Measurements from ENCODE around the gene INTS11.

Gene INTS11

GRCh38 chr1:1357871-1358432 is 33.5 kb upstream of the INTS11 start:
- DNase-seq (ENCODE audit: low read depth): peak; percentile 62

- peak; percentile 56 for DNase-seq (ENCODE audit: low read depth)
Observed at GRCh38 chr1:1356796-1357401, 32.4 kb upstream of the INTS11 start.

DNA sequence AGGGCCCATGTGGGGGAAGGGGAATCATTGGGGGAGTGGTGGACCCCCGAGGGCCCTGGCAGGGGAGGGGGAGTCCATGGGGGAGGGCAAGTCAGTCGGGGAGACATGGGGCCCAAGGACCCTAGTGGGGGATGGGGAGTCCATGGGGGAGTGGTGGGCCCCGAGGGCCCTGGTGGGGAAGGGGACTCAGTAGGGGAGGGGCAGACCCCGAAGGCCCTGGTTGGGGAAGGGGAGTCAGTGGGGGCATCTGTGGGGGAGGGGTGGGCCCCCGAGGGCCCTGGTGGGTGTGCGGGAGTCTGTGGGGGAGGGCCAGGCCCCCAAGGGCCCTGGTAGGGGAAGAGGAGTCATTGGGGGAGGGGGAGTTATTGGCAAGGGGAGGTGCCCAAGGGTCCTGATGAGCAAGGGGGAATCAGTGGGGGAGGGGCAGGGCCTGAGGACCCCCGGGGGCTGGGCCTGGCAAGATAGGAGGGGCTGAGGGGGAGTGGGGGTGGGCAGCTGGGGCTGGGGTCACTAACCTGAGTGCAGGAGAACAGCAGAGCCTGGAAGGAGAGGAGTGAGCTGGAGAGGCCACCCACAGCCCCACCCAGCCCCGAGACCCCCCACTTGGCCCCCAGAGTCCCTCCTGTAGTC is 31.8 kb upstream of the INTS11 start:
- no peak for DNase-seq (ENCODE audit: low read depth)

DNA sequence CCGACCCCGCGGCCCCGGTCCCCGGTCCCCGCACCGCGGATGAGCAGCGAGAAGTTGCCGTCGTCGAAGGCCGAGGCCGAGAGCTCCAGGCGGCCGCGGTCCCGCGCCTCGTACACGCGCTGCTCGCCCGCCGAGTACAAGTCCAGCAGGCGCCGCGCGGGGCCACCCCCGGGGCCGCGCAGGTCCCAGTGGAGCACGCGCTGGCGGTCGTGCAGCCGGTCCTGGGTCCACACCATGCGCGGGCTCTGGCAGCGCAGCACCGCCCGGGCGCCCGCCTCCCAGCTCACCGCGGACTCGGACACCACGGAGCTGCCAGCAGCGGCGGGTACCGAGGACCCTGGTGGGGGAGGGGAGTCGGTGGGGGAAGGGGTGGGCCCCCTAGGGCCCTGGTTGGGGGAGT is 31.0 kb upstream of the INTS11 start:
- DNase-seq (ENCODE audit: low read depth): no peak

- DNase-seq (ENCODE audit: low read depth): no peak
Observed at GRCh38 chr1:1354271-1355247, 30.1 kb upstream of the INTS11 start.

GRCh38 chr1:1353389-1354151 is 29.1 kb upstream of the INTS11 start:
- DNase-seq (ENCODE audit: low read depth): no peak

- no peak for DNase-seq (ENCODE audit: low read depth)
Observed at GRCh38 chr1:1352786-1353388, 28.4 kb upstream of the INTS11 start.

DNA sequence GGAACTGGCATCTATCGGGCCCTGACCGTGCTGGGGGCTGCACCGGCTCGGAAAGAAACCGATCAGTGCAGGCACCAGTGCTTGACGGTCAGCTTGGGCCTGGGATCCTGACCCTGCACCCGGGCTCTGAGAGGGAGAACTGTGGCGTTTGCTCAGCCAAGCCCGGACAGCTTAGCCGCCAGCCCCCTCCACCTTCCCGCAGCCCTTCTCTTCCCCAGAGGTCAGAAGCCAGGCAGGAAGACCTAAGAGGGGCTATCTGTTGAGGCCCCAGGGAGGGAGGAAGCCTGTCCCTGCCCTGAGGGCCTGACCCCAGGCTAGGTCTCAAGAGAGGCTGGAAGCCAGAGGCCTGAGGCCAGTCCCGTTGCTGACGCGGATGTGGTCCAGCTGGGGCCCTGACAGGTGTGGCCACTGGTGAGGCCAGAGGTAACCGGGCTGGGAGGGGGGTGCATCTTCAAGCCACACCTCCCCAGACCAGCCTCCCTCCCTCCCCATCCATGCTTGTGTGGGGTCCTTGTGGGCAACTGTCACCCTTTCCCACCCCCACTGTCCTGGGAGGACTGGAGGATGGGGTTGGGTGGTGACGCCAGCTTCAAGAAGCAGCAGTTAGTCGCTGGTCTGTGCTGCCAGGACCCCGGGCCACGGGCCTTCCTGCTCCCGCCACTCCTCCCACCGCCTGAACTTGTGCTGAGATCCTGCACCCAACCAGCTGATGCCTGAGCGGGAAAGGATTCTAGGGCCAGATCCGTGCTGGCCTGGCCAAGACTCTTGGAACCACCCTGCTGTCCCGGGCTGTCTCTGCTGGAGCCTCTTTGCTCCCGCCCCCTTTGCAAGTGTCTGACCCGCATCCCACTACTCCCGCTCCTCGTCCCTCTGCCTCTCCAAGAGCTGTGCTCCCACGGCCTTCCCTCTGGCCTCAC is 27.3 kb upstream of the INTS11 start:
- peak; percentile 42 for DNase-seq (ENCODE audit: low read depth)

DNA sequence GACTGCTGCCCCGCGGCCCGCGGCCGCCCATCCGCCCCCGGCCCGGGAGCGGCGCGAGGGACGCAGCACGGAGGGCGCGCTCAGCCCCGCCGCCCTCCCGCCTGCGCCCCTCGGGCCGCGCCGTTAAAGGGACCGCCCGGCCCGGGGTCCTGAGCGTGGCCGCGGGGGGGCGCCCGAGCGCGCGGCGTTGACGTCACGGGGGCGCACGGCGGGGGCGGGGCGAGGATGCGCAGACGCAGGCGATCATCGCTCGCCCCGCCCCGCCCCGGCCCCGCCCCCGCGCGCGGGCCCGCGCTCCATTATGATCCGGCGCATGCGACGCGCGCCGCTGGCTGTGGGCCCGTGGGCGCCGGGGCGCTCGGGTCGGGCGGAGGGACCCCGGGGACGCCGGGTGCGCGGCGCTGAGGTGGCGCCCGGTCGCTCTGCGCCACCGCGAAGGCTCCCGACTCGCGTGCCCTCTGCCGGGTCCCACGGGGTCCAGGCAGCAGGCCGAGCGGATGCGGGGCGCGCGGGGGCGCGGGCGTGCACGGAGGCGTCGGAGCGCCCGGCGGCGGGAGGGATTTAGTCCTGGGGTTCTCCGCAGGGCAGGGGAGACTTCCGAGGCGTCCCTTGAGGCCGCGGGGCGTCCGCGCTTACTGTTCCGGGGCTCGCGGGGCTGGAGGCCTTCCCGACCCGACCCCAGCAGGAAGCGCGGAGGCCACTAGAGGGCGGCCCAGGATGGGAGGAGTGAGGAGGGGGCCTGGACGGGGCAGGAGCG is 25.0 kb upstream of the INTS11 start, which contains the start of gene DVL1:
Gene DVL1 (minus strand): TSS at position 163 of the 757 bp plus-strand sequence. CDS start 353 bp downstream, outside the sequence.
- peak; percentile 75 for DNase-seq (ENCODE audit: low read depth)

DNA sequence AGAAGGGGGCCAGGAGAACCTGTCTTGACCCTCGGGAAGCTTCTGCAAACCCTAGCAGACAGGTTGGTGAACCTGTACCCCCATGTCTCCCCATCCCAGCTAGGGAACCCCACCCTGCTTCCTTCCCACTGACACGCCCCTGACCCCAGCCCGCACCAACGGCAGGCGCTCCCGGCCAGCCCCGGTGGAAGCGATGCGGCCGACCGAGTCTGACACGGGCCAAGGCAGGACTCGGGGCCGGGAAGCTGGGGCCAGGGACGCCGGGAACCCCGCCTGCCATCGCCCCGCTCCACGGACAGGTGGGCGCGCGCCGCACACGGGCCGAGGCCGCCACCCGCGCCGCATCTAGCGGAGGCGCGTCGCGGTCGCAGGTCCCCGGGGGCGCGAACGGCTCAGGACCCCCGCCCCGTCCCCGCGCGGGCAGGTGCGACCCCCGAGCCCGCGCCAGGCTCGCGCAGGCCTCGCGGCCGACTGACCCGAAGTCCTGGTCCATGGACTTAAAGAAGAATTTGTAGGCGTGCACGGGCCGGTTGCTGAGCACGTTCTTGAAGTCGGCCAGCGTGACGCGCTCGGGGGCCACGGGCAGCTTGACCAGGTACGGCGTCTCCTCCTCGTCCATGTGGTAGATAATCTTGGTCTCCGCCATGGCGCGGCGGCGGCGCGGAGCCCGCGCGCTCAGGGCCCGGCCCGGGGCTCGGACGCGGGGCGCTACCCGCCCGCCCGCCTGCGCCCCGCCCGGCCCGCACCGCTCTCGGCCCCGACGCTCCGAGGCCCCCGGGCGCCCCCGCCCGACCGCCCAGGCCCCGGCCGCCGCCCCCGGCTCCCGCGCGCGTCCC is 24.2 kb upstream of the INTS11 start:
- peak; percentile 60 for DNase-seq (ENCODE audit: low read depth)

DNA sequence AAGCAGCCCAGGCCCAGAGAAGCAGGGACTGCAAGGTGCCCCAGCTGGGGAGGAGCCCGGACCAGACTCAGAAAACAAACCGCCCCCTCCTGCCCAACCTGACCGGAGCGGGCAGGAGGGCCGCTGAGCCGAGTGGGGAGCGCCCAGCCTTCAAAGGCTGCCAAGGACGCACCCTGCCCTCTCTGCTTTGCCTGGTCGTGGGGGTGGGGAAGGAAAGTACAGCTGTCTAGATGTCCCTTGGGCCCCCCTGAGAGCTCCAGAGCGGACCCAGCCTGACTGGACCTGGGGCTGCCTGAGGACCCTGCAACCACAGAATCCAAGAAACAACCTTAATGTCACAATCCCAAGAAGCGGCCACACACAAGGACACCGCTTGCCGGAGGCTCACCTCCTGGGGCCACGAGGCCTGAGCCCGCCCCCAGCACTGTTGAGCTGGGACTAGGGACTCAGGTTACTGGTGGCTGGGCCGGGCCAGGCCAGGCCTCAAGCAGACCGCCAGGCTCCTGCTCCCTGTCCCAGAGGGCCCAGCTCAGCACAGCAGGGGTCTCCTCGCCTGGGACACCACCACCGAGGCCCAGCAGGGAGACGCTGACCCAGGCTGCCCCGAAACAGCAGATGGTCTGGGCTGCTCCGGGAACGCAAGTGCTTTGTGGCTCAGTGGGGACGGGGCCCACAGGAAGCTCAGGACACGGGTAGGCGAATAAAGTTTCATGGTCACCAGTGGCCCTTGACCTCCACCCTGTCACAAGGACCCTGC is 23.4 kb upstream of the INTS11 start:
- DNase-seq (ENCODE audit: low read depth): peak; percentile 59

- DNase-seq (ENCODE audit: low read depth): no peak
Observed at GRCh38 chr1:1347026-1347595, 22.7 kb upstream of the INTS11 start.

GRCh38 chr1:1346501-1346890 is 22.0 kb upstream of the INTS11 start:
- no peak for DNase-seq (ENCODE audit: low read depth)

- DNase-seq (ENCODE audit: low read depth): no peak
Observed at GRCh38 chr1:1345860-1346500, 21.5 kb upstream of the INTS11 start.

DNA sequence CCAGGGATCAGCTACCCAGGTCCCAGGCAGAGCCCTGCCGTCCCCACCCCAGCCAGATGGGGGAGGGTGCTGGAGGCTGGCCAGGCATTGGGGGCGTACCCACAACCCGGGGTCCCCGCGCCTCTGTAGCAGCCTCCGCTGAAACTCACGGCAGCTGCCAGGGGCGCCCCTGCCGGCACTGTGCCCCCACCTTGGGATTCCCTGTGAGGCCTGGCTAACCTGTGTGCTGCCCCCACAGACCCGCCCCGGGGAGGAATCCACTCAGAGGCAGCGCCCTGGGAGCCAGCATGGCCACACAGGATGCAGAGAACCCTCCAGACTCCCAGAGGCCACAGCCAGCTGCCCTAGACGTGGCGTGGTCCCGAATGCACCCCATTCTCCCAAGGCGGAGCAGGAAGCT is 20.9 kb upstream of the INTS11 start:
- DNase-seq (ENCODE audit: low read depth): peak; percentile 63

GRCh38 chr1:1344655-1345361 is 20.3 kb upstream of the INTS11 start:
- peak; percentile 97 for DNase-seq (ENCODE audit: low read depth)
